ENCODE measurements around the gene ZC3H18.

The ZC3H18 gene

DNA sequence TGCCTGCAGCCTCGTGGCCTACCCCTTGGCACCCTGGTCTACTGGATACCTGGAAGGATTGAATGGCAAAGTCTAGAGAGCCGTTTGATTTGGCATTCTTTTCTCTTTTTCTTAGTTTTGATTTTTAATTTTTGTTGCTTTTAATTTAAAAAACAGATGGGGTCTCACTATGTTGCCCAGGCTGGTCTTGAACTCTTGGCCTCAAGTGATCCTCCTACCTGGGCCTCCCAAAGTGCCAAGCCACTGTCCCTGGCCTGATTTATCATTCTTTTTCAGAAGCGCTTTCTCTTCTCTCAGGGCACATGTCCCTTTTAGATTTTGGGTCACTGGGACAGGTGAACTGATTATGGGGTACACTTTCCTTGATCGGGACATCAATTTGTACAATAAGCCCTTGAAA is 10.8 kb downstream of the ZC3H18 start:
- no peak for DNase-seq (ENCODE audit: low read depth)

DNA sequence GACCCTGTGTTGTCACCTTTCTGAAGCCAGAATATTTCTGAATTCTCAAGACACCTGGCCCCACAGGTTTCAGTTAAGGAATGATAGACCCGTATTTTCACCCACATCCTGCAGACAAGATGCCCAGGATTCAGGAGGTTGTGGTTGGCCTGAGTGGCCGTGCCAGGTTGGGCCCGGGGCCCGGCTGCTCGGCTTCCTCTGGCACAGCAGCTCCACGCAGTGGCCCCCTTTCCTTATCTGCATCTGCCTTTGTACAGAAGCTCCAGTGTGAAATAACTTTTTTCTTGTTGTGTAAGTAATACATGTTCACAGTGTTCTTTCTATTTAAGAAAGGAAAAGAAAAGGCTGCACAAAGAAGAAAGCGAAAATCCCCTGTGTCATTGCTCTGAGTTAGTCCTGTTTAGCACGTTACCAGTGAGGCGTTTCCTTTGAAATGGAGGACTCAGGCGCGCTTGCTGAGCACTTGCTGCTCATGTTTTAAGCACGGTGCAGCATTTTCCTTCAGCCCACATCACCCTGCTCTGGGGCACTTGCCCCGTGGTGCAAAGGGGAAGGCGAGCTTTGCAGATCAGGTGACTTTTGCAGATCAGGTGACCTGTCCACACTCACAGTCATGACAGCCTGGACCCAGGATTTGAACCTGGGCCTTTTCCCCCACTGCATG is 12.8 kb downstream of the ZC3H18 start:
- DNase-seq (ENCODE audit: low read depth), result no peak

DNA sequence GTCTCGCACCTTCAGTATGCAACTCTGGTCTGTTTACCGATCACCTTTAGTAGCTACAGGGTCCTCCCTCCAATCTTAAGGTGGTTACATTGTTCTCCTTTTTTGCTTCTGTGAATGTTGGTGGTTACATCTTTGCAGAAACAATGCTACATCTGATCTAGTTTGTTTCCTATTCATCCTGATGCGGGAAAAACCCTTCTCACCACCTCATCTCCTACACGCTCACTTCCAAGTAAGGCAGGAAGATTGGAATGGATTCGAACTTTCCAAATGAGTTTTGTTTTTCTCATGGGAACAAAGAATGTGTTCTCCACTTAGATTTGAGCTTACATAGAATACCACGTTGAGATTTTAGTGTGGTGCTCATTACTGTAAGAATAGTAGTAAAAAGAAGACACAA is 14.5 kb downstream of the ZC3H18 start:
- no peak for DNase-seq (ENCODE audit: low read depth)

DNA sequence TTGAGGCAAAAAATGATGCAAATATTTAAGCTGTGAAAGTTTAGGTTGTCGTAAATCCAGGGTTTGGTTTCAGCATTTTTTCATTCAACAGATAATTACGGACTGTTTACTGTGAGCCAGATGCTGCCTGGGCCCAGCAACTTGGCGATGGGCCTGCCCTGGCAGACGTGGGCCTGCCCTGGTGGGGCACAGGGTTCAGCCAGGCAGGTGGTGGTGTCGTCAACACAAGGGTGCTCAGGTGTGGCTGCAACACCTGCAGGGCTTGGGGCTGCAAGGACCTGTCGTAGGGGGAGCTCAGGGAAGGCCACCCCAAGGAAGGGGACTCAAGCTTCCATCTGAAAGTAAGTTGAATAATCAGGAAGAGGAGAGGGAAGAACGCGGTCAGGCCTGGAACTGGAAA is 15.1 kb downstream of the ZC3H18 start:
- DNase-seq (ENCODE audit: low read depth), result no peak

DNA sequence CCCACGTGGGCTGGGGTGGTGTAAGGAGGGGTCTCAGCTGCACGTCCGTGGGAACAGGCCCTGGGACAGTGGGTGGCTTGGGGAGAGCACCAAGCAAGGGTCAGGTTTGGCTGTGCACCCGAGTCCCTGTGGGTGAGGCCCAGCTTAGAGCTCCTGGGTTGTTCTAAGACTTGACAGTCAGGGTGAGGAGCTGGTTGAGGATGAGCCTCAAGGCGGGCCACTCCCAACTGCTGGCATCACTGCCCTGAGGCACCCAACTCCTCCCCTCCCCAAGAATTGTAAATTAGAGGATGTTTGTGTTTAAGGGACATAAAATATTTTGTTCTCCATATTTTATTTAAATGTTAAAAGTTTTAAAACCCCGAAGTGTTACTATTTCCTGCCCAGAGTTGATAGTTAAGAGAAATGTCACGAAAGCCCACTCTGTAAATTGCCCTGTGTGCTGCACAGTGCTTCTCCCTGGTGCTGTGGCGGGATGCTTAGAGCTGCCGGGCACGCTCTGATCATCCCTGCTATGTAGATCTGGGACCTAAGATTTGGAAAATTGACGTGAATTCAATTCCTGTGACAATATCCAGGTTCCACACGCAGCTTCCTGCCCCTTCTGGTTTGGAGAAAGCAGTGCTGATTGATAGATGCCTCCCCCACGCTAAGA is 15.9 kb downstream of the ZC3H18 start:
- no peak for DNase-seq (ENCODE audit: low read depth)

DNA sequence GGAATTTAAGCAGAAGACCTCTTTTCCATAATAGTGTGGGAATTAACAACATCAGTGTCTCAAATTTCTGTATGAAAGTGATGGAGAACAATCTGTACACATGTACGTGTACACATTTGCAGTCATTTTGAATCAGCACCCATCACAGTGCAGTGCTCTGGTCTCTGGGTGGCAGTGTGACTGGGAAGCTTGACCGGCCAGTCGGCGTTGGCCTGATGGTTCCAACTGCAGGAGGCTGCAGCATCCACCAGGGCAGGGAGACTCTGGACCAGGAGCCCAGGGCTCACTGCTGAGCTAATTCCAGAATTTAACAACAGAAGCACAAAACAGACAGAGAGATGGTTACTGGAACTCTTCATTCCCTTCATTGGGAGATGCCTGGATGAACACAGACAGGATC is 17.9 kb downstream of the ZC3H18 start:
- DNase-seq (ENCODE audit: low read depth), result no peak

DNA sequence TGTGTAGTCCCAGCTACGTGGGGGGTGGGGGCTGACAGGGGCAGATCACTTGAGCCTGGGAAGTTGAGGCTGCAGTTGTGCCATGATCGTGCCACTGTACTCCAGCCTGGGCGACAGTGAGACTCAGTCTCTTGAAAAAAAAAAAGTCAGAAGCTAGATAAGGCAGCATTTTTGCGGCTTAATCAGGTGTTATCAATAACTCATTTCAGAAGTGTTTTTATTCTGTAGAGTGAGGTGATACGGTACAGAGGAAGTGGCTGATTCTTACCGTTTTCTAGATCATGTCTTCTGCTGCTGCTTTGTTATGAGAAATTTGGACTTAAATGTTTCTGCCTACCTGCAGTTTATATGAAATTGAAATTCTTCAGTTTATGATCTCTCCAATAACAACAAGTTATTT is 18.6 kb downstream of the ZC3H18 start:
- DNase-seq (ENCODE audit: low read depth), result no peak

DNA sequence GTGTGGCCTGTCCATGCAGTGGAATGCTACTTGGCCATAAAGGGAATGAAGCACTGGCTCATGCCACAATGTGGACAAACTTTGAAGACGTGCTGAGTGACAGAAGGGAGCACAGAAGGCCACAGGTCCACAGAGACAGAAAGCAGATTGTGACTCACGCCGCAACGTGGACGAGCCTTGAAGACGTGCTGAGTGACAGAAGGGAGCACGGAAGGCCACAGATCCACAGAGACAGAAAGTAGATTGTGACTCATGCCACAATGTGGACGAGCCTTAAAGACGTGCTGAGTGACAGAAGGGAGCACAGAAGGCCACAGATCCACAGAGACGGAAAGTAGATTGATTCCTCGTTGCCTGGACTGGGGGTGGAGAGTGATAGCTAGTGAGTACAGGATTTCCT is 19.2 kb downstream of the ZC3H18 start:
- DNase-seq (ENCODE audit: low read depth), result no peak

DNA sequence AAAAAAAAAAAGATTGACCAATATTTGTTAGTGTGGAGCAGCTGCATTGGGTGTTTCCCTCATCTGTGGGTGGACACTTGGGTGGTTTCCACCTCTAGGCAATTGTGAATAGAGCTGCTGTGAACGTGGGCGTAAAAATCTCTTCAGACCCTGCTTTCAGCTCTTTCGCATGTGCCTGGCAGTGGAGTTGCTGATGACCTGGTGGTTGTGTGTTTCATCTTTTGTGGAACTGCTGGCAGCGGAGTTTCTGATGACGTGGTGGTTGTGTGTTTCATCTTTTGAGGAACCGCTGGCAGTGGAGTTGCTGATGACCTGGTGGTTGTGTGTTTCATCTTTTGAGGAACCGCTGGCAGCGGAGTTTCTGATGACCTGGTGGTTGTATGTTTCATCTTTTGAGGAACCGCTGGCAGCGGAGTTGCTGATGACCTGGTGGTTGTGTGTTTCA is 21.4 kb downstream of the ZC3H18 start:
- DNase-seq (ENCODE audit: low read depth), result no peak

DNA sequence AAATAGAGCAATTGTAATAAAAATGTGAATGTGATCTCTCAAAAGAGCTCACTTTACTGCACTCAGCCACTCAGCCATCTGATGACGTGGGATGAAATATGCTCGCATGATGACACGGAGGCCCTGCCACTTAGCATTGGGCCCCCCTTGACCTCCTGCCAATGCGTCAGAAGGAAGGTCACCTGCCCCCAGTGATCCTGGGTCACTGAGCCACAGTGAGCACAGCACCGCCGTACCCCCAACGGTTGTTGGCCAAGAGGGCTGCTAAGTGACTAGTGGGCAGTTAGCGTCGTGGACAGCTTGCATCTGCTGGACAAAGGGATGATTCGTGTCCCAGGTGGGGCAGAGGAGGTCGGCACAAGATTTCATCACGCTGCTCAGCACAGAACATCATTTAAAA is 22.9 kb downstream of the ZC3H18 start:
- DNase-seq (ENCODE audit: low read depth), result no peak

DNA sequence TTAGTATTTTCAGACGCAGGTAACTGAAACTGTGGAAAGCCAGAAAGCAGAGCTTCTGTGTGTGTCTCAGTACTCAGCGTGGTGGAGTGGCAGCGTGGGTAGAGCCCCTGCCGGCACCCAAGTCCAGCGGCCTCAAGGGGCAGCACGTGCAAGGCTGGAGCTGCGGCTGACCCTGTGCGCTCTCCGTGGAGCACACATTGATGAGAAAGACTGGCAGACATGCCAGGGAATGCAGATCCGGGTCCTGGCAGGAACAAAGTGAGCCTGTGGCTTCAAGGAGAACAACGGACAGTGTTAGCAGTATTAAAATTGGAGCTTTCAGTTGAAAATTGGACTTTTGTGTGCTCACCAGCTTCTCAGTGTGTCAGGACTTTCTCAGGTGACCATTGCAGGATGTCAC is 23.3 kb downstream of the ZC3H18 start:
- DNase-seq (ENCODE audit: low read depth), result no peak

DNA sequence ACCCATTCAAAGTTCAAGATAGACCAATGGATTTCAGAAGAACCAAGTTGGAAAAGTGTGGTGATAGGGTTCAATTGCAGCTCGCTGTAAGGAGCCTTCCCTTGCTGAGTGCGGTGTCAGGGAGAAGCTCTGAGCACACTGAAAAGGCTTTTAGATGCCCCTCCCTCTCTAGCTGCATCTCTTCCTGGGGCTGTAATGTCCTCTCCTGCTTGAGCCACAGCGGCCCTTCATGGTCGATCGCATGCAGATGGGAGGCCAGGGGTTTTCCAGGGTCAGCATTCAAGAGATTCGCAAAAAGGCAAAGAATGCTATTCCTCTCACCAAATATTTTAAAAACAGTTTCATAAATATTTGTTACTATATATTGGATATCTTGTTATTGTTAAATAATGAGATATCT is 23.7 kb downstream of the ZC3H18 start:
- no peak for DNase-seq (ENCODE audit: low read depth)

DNA sequence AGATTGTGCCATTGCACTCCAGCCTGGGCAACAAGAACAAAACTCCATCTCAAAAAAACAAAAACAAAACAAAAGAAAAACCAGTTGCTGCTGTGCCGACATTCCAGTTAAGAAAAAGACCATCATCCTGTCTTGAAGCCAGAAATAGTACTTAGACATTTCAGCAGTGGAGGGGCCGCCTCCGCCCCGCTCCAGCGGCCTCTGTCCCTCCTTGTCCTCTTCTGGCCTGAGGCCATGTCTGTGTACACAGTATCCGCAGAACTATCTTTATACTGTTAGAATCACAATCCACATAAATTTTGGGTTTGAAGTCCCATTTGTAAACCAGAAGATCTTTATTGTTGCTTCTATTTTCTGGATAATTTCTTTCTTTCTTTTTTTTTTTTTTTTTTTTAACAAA is 24.9 kb downstream of the ZC3H18 start:
- DNase-seq (ENCODE audit: low read depth), result no peak

DNA sequence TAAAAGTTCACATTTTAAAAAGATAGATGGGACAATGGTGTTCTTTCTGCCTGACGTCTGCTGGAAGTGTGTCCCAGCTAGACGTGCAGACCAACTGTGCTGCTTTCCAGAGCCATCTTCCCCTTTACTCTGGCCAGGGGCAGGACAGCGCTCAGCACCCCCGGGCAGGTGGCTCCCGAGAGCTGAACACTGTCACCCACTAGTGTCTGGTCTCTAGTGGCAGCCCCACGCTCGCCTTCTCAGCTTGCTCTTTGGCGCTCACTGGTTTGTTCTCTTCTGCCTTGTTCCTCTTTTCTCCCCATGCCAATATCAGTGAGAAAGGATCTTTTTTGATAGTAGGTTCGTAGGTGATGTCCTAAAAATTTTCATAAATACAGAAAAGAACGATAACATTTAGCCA is 25.7 kb downstream of the ZC3H18 start:
- no peak for DNase-seq (ENCODE audit: low read depth)

DNA sequence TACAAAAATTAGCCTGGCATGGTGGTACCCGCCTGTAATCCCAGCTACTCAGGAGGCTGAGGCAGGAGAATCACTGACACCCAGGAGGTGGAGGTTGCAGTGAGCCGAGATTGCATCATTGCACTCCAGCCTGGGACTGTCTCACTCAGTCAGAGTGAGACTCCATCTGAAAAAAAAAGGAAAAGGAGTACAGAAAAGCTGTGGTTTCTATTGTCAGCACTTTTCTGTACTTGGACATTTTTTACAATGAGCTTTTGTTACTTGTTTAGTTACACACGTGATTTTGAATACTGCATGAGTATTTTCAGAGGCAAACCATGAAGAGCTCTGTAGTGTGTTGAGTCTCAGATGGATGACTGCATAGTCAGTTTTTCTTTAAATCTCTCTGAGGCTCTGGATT is 26.3 kb downstream of the ZC3H18 start:
- DNase-seq (ENCODE audit: low read depth), result peak; percentile 5

DNA sequence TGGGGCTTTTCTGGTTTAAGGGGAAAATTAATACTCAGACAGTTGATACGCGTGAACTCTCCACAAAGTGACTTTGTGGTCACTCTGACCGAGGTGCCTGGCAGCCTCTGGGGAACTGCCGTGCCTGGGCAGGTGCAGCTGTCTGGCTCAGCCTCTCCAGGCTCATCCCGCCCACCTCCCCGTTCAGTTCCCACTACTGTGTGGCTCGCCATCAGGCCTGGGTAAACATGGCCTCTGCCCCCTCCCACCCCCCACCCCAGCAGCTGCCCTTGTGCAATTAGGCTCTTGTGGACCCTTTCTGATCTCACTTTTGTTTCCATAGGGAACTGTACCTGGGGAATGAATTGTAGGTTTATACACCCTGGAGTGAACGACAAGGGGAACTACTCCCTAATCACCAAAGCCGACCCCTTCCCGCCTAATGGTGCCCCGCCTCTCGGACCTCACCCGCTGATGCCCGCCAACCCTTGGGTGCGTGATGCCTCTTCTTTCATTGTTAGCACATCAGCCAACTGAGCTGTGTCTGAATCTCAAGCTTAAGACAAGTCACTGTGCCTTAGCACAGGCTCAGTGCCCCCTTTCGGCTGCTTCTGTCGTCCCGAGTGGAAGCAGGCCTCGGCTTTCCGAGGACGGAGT is 27.8 kb downstream of the ZC3H18 start:
- DNase-seq (ENCODE audit: low read depth), result no peak

DNA sequence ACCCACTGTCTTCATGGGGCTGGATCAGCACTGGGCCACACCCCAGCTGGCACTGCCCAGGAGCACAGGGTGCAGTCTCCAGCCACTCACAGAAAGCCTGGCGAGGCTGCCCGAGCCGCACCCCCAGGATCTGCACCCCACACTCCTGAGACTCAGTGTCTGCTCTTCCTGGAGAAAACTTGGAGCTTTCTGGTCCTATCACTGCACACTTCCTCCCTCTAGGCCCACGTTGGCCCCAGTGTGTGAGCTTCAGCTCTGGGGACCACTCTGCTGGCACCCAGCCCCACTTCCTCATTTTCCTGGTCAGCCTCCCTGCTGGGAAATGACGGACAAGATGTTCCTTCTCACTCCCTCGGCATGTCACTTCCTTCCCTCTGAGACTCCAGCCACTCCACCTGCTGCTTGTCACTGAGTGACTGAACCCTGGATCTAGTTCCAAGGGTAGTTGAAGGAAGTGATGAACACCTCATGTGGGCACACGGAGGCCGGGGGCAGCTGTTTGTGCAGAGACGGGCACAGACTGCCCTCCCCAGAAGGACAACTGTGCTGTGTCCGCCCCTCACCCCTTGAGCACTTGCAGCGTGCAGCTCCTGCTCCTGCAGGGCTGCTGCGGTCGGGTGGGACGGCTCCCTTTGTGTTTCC is 29.0 kb downstream of the ZC3H18 start:
- no peak for DNase-seq (ENCODE audit: low read depth)

DNA sequence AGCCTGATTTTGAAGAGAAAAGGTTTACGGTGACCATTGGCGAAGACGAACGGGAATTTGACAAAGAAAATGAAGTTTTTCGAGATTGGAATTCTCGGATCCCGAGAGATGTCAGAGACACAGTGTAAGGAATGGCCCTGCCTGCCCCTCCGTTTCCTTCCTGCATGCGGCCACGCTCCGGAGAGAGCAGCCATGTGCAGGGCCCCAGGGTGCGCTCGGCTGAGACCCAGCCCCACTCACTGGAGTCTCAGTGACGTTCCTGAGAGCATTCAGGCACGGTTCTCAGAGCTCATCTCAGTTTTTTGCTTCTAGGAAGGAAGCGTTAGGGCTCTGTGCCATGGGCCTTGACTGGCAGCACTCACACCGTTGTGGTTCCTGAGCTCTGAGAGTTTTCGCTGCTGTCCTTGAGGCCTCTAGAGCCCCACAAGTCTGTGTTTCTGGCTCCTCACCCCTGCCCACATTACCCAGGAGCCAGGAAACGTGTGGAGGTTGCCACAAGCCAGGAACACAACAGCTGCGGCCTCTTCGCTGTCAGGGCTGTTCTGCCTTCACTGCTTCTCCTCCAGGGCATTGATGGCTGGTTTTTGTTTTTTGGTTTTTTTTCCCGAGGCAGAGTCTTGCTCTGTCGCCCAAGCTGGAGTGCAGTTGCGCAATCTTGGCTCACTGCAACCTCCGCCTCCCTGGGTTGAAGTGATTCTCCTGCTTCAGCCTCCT is 29.8 kb downstream of the ZC3H18 start:
- DNase-seq (ENCODE audit: low read depth), result no peak

DNA sequence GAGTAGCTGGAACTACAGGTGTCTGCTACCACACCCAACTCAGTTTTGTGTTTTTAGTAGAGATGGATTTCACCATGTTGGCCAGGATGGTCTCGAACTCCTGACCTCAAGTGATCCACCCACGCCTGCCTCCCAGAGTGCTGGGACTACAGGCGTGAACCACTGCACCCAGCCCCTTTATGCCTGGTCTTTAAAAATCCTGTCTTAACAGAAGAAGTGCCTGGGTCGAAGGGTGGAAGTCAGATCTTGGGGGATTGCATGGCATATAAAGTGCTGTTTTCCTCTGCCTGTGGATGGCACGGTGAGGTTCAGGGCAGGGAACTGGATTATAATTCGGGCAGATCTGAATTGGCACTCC is 30.3 kb downstream of the ZC3H18 start:
- DNase-seq (ENCODE audit: low read depth), result no peak

DNA sequence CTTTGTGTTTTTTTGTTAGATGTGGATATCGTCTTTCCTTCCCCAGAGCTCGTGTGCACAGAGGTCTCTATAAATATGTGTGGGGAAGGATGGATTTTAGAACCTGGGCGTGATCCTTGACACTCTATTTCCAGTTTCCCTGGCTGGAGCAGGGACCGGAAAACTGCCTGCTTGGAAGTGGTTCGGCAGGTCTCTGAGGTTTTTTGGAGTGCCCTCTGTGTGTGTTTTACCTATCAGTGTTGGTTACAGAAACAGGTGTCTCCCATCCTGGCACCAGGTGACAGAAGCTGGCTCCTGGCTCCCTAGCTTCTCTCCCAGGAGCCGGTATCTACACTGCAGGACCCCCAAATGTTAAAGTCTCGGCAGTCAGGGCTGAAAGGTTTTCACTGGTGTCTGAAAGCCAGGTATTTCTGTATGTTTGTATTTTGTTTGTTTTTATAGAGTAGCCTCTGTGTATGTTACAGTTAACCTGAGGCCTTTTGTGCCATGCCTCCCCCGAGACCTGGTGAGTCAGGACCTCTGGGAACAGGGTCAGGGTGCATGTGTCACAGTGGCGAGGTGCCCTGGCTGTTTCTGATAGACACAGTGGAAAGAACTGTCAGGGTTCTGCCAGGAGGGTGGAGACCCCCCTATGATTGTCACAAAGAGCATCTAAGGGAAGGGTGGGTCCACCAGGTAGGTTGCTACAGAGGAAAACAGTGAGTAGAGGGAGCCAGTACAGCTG is 31.3 kb downstream of the ZC3H18 start:
- no peak for DNase-seq (ENCODE audit: low read depth)

DNA sequence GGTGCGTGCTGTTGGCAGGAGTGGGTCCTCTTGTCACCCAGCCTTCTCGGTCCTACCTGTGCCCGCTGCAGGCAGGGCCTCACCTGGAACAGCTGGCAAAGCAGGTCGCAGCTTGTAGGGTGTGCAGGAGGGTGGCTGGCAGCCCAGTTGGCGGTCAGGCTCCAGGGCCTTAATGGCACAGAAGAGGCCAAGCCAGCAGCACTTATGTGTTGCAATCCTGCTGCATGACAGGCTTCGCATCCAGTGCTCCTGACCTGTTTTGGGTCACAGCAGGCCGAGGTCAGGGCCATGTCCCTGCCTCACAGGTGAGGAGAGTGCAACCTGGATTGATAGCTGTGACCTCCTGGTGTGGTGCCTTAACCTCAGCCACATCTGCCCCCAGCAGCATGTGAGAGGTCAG is 31.9 kb downstream of the ZC3H18 start:
- no peak for DNase-seq (ENCODE audit: low read depth)

Data from stromal cell of bone marrow (primary cell).